Measurements from ENCODE around the gene SNRPF.

SNRPF gene

GRCh38 chr12:95881331-95881955 is 22.7 kb downstream of the SNRPF start:
- Histone ChIP-seq H3K4me1 (ENCODE audit: insufficient read depth, low read length) (no peaks in the 10 kb centered on the region), H3K36me3 (ENCODE audit: insufficient read depth, low read length) (no peaks in the 10 kb centered on the region), H3K9me3 (ENCODE audit: control insufficient read depth, insufficient read depth, low read length) (peaks cover 4% of the 10 kb centered on the region), H3K9ac (ENCODE audit: low read depth, low read length) (no peak overlapping the region)

- Histone ChIP-seq H3K36me3 (ENCODE audit: insufficient read depth, low read length) (no peaks in the 10 kb centered on the region), H3K9me3 (ENCODE audit: control insufficient read depth, insufficient read depth, low read length) (peaks cover 4% of the 10 kb centered on the region), H3K4me1 (ENCODE audit: insufficient read depth, low read length) (no peaks in the 10 kb centered on the region), H3K9ac (ENCODE audit: low read depth, low read length) (no peak overlapping the region)
Measured at GRCh38 chr12:95882080-95882479, 23.3 kb downstream of the SNRPF start.

- Histone ChIP-seq H3K36me3 (ENCODE audit: insufficient read depth, low read length) (no peaks in the 10 kb centered on the region), H3K9me3 (ENCODE audit: control insufficient read depth, insufficient read depth, low read length) (peaks cover 4% of the 10 kb centered on the region), H3K9ac (ENCODE audit: low read depth, low read length) (no peak overlapping the region), H3K4me1 (ENCODE audit: insufficient read depth, low read length) (no peaks in the 10 kb centered on the region)
Measured at GRCh38 chr12:95882873-95883272, 24.1 kb downstream of the SNRPF start.

- Histone ChIP-seq H3K36me3 (ENCODE audit: insufficient read depth, low read length) (no peaks in the 10 kb centered on the region), H3K4me1 (ENCODE audit: insufficient read depth, low read length) (no peaks in the 10 kb centered on the region), H3K9ac (ENCODE audit: low read depth, low read length) (no peak overlapping the region), H3K9me3 (ENCODE audit: control insufficient read depth, insufficient read depth, low read length) (peaks cover 4% of the 10 kb centered on the region)
Measured at GRCh38 chr12:95884998-95885397, 26.2 kb downstream of the SNRPF start.

- peaks cover 4% of the 10 kb centered on the region for H3K9me3 ChIP-seq (ENCODE audit: control insufficient read depth, insufficient read depth, low read length)
- no peaks in the 10 kb centered on the region for H3K36me3 ChIP-seq (ENCODE audit: insufficient read depth, low read length)
- H3K9ac ChIP-seq (ENCODE audit: low read depth, low read length), result no peak overlapping the region
- H3K4me1 ChIP-seq (ENCODE audit: insufficient read depth, low read length), result no peaks in the 10 kb centered on the region
Measured at GRCh38 chr12:95887311-95887710, 28.6 kb downstream of the SNRPF start.

GRCh38 chr12:95890958-95891357 is 32.2 kb downstream of the SNRPF start:
- Histone ChIP-seq H3K36me3 (ENCODE audit: insufficient read depth, low read length) (no peaks in the 10 kb centered on the region), H3K4me1 (ENCODE audit: insufficient read depth, low read length) (no peaks in the 10 kb centered on the region), H3K9me3 (ENCODE audit: control insufficient read depth, insufficient read depth, low read length) (no peaks in the 10 kb centered on the region), H3K9ac (ENCODE audit: low read depth, low read length) (no peak overlapping the region)

- no peaks in the 10 kb centered on the region for H3K9me3 ChIP-seq (ENCODE audit: control insufficient read depth, insufficient read depth, low read length)
- no peak overlapping the region for H3K9ac ChIP-seq (ENCODE audit: low read depth, low read length)
- H3K4me1 ChIP-seq (ENCODE audit: insufficient read depth, low read length), result no peaks in the 10 kb centered on the region
- H3K36me3 ChIP-seq (ENCODE audit: insufficient read depth, low read length), result no peaks in the 10 kb centered on the region
Measured at GRCh38 chr12:95896846-95897245, 38.1 kb downstream of the SNRPF start.

GRCh38 chr12:95898081-95898480 is 39.3 kb downstream of the SNRPF start:
- Histone ChIP-seq H3K36me3 (ENCODE audit: insufficient read depth, low read length) (no peaks in the 10 kb centered on the region), H3K9me3 (ENCODE audit: control insufficient read depth, insufficient read depth, low read length) (no peaks in the 10 kb centered on the region), H3K4me1 (ENCODE audit: insufficient read depth, low read length) (no peaks in the 10 kb centered on the region), H3K9ac (ENCODE audit: low read depth, low read length) (no peak overlapping the region)

GRCh38 chr12:95908573-95908972 is 49.8 kb downstream of the SNRPF start:
- Histone ChIP-seq H3K4me1 (ENCODE audit: insufficient read depth, low read length) (no peaks in the 10 kb centered on the region), H3K9ac (ENCODE audit: low read depth, low read length) (no peak overlapping the region), H3K9me3 (ENCODE audit: control insufficient read depth, insufficient read depth, low read length) (no peaks in the 10 kb centered on the region; the same call in 1 of the 2 replicates), H3K36me3 (ENCODE audit: insufficient read depth, low read length) (no peaks in the 10 kb centered on the region)

GRCh38 chr12:95909871-95910270 is 51.1 kb downstream of the SNRPF start:
- no peak overlapping the region for H3K9ac ChIP-seq (ENCODE audit: low read depth, low read length)
- H3K9me3 ChIP-seq (ENCODE audit: control insufficient read depth, insufficient read depth, low read length), result no peaks in the 10 kb centered on the region; the same call in 1 of the 2 replicates
- no peaks in the 10 kb centered on the region for H3K4me1 ChIP-seq (ENCODE audit: insufficient read depth, low read length)
- H3K36me3 ChIP-seq (ENCODE audit: insufficient read depth, low read length), result no peaks in the 10 kb centered on the region
